SU-DHL-6 (cell line): ENCODE measurements around the gene FRMPD2.

Experiments used
- H2AFZ ChIP-seq: fragments of 200-600 bp; sonication (generic); 2 replicates; pipeline ENCODE4 v1.6.1; 2014; ENCODE audit warnings: low read depth, mild to moderate bottlenecking, moderate library complexity, mixed read lengths, antibody characterized with exemption, low read length; ENCODE audit not compliant: severe bottlenecking
- H3F3A ChIP-seq: fragments of 200-600 bp; shearing (Covaris generic); 2 replicates; pipeline ENCODE4 v1.6.0; 2016; ENCODE audit warnings: antibody characterized with exemption, mild to moderate bottlenecking; ENCODE audit not compliant: insufficient read depth
- H3K27ac ChIP-seq: fragments of 200-600 bp; sonication (generic); 2 replicates; pipeline ENCODE4 v1.5.1; 2016; ENCODE audit warnings: low read depth, mild to moderate bottlenecking, low read length, moderate library complexity, mixed read lengths
- H3K27me3 ChIP-seq: fragments of 200-600 bp; sonication (generic), shearing (Covaris generic); 2 replicates; pipeline ENCODE4 v1.6.0; 2014; ENCODE audit warnings: mild to moderate bottlenecking, low read length
- H3K36me3 ChIP-seq: fragments of 200-600 bp; sonication (generic); 2 replicates; pipeline ENCODE4 v1.6.1; 2014; ENCODE audit warnings: mild to moderate bottlenecking, low read length, mixed read lengths
- H3K4me2 ChIP-seq: fragments of 300-600, 200-600 bp; shearing (Covaris generic), sonication (generic); 2 replicates; pipeline ENCODE4 v1.6.0; 2014; ENCODE audit warnings: low read length, low read depth, mild to moderate bottlenecking; ENCODE audit not compliant: poor library complexity, severe bottlenecking
- H3K4me3 ChIP-seq: fragments of 200-600 bp; sonication (generic); 2 replicates; pipeline ENCODE4 v1.5.1; 2014; ENCODE audit warnings: antibody characterized with exemption, low read length, mild to moderate bottlenecking, mixed read lengths; ENCODE audit not compliant: insufficient read depth, poor library complexity, severe bottlenecking
- H3K79me2 ChIP-seq: fragments of 200-600 bp; sonication (generic); 2 replicates; pipeline ENCODE4 v1.6.1; 2014; ENCODE audit warnings: mild to moderate bottlenecking, low read length, moderate library complexity; ENCODE audit not compliant: insufficient read depth
- H3K9ac ChIP-seq: fragments of 200-600 bp; sonication (generic); 2 replicates; pipeline ENCODE4 v1.7.0; 2014; ENCODE audit warnings: mild to moderate bottlenecking, low read length
- H3K9me2 ChIP-seq: fragments of 200-600 bp; sonication (generic); replicated peaks from 2 replicates; pipeline ENCODE4 v1.6.1; 2014; ENCODE audit warnings: low read length; ENCODE audit not compliant: insufficient read depth
- H3K9me3 ChIP-seq: fragments of 200-600 bp; sonication (generic); 2 replicates; pipeline ENCODE4 v1.6.1; 2014; ENCODE audit warnings: low read length, mixed read lengths; ENCODE audit not compliant: insufficient read depth
- H4K20me1 ChIP-seq: fragments of 200-600 bp; sonication (generic); 2 replicates; pipeline ENCODE4 v1.6.1; 2014; ENCODE audit warnings: low read depth, mild to moderate bottlenecking, antibody characterized with exemption, low read length, moderate library complexity, mixed read lengths
- EZH2phosphoT487 ChIP-seq: fragments of 200-600 bp; sonication (generic), shearing (Covaris generic); conservative IDR thresholded peaks from 2 replicates; pipeline ENCODE4 v1.6.1; 2018; ENCODE audit warnings: mild to moderate bottlenecking, antibody characterized with exemption, low read length, moderate library complexity, mixed read lengths
- TF ChIP-seq, protein P1 (sequence below): fragments of 200-600 bp; sonication (generic); IDR thresholded peaks from one replicate; pipeline ENCODE4 v1.5.1; 2017; ENCODE audit warnings: antibody characterized with exemption, mild to moderate bottlenecking, low read length, moderate library complexity; ENCODE audit not compliant: insufficient read depth, poor library complexity, severe bottlenecking

The FRMPD2 gene

GRCh38 chr10:48286356-48286755 lies 11.9 kb upstream of the FRMPD2 start:
- no peak for TF ChIP-seq EZH2phosphoT487
- TF ChIP-seq, protein P1, sequence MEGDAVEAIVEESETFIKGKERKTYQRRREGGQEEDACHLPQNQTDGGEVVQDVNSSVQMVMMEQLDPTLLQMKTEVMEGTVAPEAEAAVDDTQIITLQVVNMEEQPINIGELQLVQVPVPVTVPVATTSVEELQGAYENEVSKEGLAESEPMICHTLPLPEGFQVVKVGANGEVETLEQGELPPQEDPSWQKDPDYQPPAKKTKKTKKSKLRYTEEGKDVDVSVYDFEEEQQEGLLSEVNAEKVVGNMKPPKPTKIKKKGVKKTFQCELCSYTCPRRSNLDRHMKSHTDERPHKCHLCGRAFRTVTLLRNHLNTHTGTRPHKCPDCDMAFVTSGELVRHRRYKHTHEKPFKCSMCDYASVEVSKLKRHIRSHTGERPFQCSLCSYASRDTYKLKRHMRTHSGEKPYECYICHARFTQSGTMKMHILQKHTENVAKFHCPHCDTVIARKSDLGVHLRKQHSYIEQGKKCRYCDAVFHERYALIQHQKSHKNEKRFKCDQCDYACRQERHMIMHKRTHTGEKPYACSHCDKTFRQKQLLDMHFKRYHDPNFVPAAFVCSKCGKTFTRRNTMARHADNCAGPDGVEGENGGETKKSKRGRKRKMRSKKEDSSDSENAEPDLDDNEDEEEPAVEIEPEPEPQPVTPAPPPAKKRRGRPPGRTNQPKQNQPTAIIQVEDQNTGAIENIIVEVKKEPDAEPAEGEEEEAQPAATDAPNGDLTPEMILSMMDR: no peak
- no peaks in the 10 kb centered on the region for H3F3A ChIP-seq

GRCh38 chr10:48285710-48286109 lies 11.2 kb upstream of the FRMPD2 start:
- no peaks in the 10 kb centered on the region for H4K20me1 ChIP-seq
- no peaks in the 10 kb centered on the region for H3K36me3 ChIP-seq
- no peaks in the 10 kb centered on the region for H3K79me2 ChIP-seq
- no peak overlapping the region for H3K27ac ChIP-seq
- no peaks in the 10 kb centered on the region for H3K27me3 ChIP-seq
- H3K9me2 ChIP-seq: no peaks in the 10 kb centered on the region
- H3K9ac ChIP-seq: no peak overlapping the region
- H2AFZ ChIP-seq: no peak overlapping the region
- no peaks in the 10 kb centered on the region for H3F3A ChIP-seq
- peaks cover 8% of the 10 kb centered on the region for H3K9me3 ChIP-seq
- no peak overlapping the region for H3K4me2 ChIP-seq
- TF ChIP-seq, protein P1: no peak
- TF ChIP-seq EZH2phosphoT487: no peak
- no peak overlapping the region for H3K4me3 ChIP-seq

More at GRCh38 chr10:48286356-48286755, 11.9 kb upstream of the FRMPD2 start:
- no peak overlapping the region for H3K9ac ChIP-seq
- H3K4me3 ChIP-seq: no peak overlapping the region
- H2AFZ ChIP-seq: no peak overlapping the region
- H3K36me3 ChIP-seq: no peaks in the 10 kb centered on the region
- H3K79me2 ChIP-seq: no peaks in the 10 kb centered on the region
- no peaks in the 10 kb centered on the region for H3K9me2 ChIP-seq
- no peak overlapping the region for H3K27ac ChIP-seq
- H3K4me2 ChIP-seq: no peak overlapping the region
- peaks cover 8% of the 10 kb centered on the region for H3K9me3 ChIP-seq
- H3K27me3 ChIP-seq: no peaks in the 10 kb centered on the region
- H4K20me1 ChIP-seq: no peaks in the 10 kb centered on the region

DNA sequence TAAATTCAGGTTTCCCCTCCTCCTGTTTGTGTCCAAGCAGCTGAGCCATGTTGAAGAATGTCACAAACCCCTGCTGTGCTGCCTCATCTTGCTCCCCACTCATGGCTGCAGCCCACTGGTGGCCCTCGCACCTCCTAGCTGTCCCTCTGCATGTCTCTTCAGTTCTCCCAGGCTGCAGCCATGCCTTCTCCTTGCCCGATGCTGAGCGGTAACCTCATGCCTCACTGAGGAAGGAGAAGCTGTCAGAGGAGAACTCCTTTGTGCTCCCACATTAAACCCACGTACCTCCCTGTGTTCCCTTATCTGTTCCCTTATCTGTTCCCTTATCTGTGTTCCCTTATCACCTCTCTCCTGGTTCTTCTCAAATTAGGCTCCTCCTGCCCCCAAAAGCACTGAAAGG lies 10.3 kb upstream of the FRMPD2 start:
- H3K9me2 ChIP-seq: no peaks in the 10 kb centered on the region
- H3K4me2 ChIP-seq: no peak overlapping the region
- H3K36me3 ChIP-seq: no peaks in the 10 kb centered on the region
- TF ChIP-seq EZH2phosphoT487: no peak
- TF ChIP-seq, protein P1: no peak
- peaks cover 8% of the 10 kb centered on the region for H3K9me3 ChIP-seq
- H3K27me3 ChIP-seq: no peaks in the 10 kb centered on the region
- H3K79me2 ChIP-seq: no peaks in the 10 kb centered on the region
- no peak overlapping the region for H2AFZ ChIP-seq
- no peaks in the 10 kb centered on the region for H4K20me1 ChIP-seq
- no peak overlapping the region for H3K27ac ChIP-seq
- no peaks in the 10 kb centered on the region for H3F3A ChIP-seq
- no peak overlapping the region for H3K9ac ChIP-seq
- no peak overlapping the region for H3K4me3 ChIP-seq
